Activated CD4-positive, alpha-beta T cell treated with anti-CD3 and anti-CD28 coated beads, Interleukin-2, amount 50 U/mL, for 4 hours (primary cell): ENCODE measurements around the gene TYW5.

Experiments
- DNase-seq, 2 experiments: peaks; one replicate each; pipeline ENCODE4 v3.0.0-alpha.2; 2020

Gene TYW5

GRCh38 chr2:199955339-199956061 lies at the start of gene TYW5, which contains the start of gene MAIP1:
TYW5 (minus strand) TSS chr2:199955491; CDS start chr2:199955470, 21 bp downstream.
MAIP1 (plus strand) TSS chr2:199955582; CDS start chr2:199955799, 217 bp downstream.
- DNase-seq: peak; percentile 69 to 72

- DNase-seq: no peak
Observed at GRCh38 chr2:200003444-200003843, 48.2 kb upstream of the TYW5 start.

GRCh38 chr2:200000444-200001163 lies 45.3 kb upstream of the TYW5 start:
- DNase-seq: no peak

GRCh38 chr2:199999166-199999565 lies 43.9 kb upstream of the TYW5 start:
- DNase-seq: no peak

GRCh38 chr2:199997296-199997695 lies 42.0 kb upstream of the TYW5 start:
- no peak for DNase-seq

GRCh38 chr2:199994896-199995295 lies 39.6 kb upstream of the TYW5 start:
- DNase-seq: no peak

- no peak for DNase-seq
Observed at GRCh38 chr2:199994371-199994770, 39.1 kb upstream of the TYW5 start.

GRCh38 chr2:199992296-199992695 lies 37.0 kb upstream of the TYW5 start:
- DNase-seq: no peak

- no peak for DNase-seq
Observed at GRCh38 chr2:199991691-199992090, 36.4 kb upstream of the TYW5 start.

- DNase-seq: no peak
Observed at GRCh38 chr2:199989822-199990221, 34.5 kb upstream of the TYW5 start.

- DNase-seq: no peak
Observed at GRCh38 chr2:199988151-199988550, 32.9 kb upstream of the TYW5 start.

GRCh38 chr2:199987586-199987985 lies 32.3 kb upstream of the TYW5 start:
- DNase-seq: no peak

- DNase-seq: peak; percentile 23 to 25
Observed at GRCh38 chr2:199985625-199986207, 30.4 kb upstream of the TYW5 start.

- DNase-seq: no peak
Observed at GRCh38 chr2:199984755-199985154, 29.5 kb upstream of the TYW5 start.

- DNase-seq: no peak
Observed at GRCh38 chr2:199984159-199984558, 28.9 kb upstream of the TYW5 start.

- no peak for DNase-seq
Observed at GRCh38 chr2:199983534-199983933, 28.2 kb upstream of the TYW5 start.

GRCh38 chr2:199982126-199982843 lies 27.0 kb upstream of the TYW5 start:
- no peak for DNase-seq

- DNase-seq: peak; percentile 83 to 88
Observed at GRCh38 chr2:199979832-199980628, 24.7 kb upstream of the TYW5 start.

- DNase-seq: no peak
Observed at GRCh38 chr2:199979398-199979797, 24.1 kb upstream of the TYW5 start.

- no peak for DNase-seq
Observed at GRCh38 chr2:199977984-199978415, 22.7 kb upstream of the TYW5 start.

- no peak for DNase-seq
Observed at GRCh38 chr2:199975273-199975895, 20.1 kb upstream of the TYW5 start.

- DNase-seq: no peak
Observed at GRCh38 chr2:199973703-199974102, 18.4 kb upstream of the TYW5 start.
